OCI-M2 (cell line): ENCODE results near the gene THAP4.

Experiments
- DNase-seq: peaks from one replicate; lab custom pipeline; 2025; ENCODE audit not compliant: unreplicated experiment; lab: John Stamatoyannopoulos, UW

THAP4 gene, protein sequence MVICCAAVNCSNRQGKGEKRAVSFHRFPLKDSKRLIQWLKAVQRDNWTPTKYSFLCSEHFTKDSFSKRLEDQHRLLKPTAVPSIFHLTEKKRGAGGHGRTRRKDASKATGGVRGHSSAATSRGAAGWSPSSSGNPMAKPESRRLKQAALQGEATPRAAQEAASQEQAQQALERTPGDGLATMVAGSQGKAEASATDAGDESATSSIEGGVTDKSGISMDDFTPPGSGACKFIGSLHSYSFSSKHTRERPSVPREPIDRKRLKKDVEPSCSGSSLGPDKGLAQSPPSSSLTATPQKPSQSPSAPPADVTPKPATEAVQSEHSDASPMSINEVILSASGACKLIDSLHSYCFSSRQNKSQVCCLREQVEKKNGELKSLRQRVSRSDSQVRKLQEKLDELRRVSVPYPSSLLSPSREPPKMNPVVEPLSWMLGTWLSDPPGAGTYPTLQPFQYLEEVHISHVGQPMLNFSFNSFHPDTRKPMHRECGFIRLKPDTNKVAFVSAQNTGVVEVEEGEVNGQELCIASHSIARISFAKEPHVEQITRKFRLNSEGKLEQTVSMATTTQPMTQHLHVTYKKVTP

DNA sequence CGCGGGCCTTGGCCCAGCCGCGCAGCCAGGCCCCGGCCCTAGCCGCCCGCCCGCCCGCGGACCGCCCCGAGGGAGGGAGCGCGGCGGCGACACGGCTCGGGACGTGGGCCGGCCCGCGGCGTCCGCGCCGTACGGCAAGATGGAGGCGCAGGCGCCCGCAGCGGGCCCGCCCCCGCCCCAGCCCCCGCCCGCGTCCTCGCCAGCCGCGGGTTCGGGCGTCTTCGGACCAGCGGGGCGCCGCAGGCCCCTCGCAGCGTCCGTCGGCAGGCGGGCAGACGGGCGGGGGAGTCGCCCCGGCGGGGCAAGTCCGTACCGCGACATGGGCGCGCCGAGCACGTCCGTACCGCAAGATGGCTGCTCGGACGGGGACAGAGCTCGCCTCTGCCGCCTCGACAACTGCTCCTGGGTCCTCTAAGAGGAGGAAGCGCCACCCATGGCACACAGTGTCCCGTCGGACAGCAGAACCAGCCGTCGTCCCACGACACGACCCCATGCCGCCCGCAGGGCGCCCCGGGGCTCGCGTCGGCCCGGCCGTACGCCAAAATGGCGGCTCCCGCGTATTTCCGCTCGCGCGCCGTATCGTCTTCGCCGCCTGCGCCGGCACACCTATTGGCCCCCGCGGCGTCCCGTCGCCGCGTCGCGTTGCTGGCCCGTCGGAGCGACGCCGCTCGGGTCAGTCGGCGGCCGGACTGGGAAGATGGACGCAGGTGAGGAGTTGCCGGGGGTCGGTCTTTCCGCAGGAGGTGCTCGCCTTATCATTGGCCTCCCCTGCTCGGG is at the start of gene THAP4, which contains the start of gene ATG4B:
TSS of gene THAP4 (minus strand) at position 141 of the 777 bp plus-strand sequence. CDS start 141 bp downstream, outside the sequence.
TSS of gene ATG4B (plus strand) at position 676 of the 777 bp plus-strand sequence. CDS start at position 698, 22 bp downstream.
- peak; percentile 26 for DNase-seq

DNA sequence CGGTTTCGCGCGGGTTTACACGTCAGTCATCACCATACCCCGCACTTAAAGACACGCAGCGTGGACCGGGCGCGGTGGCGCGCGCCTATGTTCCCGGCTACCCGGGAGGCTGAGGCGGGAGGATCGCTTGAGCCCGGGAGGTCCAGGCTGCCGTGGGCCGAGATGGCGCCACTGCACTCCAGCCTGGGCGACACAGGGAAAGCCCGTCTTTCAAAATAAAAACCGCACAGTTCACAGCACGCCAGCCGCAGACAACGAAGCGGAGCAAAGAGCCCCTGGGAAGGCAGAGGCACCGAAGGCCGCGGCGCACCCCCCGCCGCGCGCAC is 49.3 kb upstream of the THAP4 start:
- no peak for DNase-seq

DNA sequence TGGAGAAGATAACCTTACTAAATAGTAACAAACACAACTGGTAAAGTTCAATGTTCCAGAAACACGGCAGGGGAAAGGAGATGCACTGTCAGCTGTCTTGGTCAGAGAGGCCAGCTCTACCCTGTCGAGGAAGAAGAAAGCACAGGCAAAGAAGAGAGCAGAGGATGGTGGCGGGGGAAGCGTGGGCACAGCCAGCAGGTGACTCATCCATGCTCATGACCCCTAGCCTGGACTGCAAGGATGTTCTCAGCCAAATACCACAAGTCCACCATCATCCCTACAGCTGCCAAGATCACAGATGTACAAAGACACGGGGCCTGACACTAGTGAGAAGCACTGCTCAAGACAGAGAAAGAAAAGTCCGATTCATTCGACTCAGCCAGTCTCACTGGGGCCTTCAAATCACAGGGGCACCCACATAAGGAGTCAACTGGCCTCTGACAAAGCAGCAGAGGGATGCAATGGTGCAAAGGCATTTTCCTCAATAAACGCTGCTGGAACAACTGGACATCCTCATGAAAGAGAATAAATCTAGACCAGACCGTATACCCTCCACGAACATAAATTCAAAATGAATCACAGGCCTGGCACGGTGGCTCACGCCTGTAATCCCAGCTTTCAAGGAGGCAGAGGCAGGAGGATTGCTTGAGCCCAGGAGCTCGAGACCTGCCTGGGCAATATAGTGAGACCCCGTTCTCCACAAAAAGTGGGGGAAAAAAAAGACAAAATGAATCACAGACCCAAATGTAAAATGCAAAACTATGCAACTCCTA is 44.1 kb upstream of the THAP4 start:
- DNase-seq = no peak

DNA sequence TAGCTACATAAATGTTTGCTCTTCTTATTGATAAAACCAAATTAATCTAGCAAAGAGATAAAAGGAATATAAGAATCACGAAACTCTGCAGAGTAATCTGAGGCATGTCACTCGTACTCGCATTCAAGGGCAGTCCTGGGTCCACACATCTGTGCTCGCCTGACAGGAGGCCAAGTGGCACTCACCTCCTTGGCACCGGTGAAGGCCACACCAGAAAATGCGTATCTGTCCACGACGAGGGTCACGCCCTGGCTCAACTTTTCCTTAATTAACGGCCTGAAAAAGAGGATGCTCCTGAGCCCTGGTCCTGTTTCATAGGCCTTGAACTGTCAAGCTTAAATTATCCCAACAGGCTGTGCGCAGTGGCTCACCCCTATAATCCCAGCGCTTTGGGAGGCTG is 43.1 kb upstream of the THAP4 start:
- DNase-seq = no peak

DNA sequence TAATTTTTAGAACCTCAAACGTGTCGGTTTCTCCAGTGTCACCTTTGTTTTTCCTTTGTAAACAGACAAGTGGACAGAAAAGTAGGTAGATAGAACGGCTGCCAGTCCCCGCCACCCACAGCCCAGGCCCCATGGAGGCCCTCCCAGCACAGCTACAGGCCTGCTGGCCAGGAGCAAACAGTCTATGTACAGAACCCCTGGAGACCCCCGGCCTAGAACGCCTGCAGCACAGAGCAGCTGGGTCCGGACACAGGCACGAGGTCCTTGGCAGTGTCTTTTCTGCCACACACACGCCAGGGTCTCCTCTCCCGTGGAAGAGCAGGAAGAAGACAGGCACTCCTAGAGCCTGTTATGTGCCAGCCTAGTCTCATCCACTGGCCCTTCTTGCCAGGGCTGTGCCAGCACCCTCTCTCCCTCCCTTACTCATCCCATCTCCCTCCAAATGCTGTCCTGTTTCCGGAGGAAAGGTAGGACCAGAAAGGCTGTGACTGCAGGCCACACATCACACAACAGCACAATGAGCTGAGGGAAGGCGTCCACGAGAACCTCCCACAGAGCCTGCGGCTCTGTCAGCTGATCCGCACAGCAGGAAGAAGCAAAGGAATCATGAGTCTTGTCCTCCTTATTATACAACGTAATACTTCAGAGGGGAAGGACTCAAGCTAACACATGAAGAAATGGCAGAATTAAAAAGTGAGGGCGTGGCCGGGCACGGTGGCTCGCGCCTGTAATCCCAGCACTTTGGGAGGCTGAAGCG is 42.0 kb upstream of the THAP4 start:
- DNase-seq = no peak

DNA sequence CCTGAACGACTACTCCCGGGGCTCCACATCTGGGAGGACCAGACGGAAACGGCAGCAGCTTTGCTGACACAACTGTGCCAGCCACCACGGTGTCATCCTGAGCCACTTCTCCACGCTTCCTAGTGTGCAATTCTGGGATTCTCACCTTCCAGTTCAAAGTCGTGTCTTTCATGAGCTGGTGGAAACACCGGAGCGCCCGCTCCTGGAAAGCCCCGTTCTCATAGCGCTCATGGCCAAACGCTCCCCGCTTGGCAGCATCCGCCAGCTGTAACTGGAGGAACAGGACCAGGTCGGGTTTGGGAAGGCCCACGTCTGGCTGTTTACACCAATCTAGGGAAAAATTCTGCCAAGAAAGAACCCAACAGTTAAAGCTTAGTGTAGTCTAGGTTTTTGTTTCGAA is 41.3 kb upstream of the THAP4 start:
- no peak for DNase-seq

DNA sequence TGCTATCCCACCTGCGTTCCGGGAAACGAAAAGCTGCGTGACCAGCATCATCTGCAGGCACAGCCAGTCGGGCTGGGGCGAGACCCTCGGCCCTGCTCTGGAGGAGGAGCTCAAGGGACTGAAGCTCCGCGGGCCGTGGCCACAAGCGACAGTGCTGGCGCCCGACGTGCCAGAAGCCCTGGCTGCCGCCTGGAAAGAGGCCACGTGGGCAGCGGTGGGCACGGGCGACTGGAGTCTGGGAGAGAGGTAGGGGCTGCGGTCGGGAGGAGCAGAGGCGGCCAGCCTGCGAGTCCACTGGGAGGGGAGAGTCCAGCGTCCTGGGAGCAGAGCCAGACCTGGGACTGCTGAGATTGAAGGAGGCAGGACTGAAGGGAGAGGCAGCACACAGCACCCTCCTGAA is 40.4 kb upstream of the THAP4 start:
- DNase-seq = no peak

DNA sequence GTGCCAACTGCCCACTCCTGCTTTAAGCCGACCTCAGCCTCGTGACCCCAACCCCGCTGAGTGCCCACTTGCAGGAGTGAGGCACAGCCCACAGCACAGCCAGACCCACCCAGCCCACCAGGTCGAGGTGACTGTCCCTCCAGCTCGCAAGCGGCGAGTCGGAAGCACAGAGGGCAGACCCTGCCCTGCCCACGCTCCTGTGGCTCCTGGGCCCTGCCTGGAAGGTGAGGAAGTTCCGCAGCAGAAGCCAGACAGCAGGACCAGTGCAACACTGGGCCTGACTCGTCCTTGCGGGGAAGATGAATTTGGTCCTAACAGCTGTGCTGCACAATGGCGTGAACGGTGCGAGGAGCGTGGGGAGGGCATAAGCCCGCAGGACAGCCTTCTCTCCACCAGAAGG is 39.7 kb upstream of the THAP4 start:
- DNase-seq = no peak

DNA sequence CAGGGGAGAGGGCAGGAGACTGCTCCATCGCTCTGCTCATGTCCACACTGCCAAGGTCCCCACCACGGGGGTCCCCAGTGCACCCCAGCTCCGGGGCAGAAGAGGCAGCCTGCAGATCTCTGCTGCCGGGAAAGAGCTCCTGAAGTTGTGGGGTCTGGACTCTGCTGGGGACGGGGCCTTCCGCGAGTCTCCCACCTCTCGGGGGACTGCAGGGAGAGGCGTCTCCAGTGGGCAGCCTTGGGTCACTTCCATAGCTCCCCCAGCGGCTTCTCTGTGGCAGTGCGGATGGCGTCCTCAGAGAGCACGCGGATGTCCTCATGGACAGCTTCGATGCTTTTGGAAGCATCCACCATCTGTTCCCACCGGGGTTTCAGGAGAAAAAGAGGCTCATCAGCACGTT is 38.9 kb upstream of the THAP4 start:
- DNase-seq = no peak

DNA sequence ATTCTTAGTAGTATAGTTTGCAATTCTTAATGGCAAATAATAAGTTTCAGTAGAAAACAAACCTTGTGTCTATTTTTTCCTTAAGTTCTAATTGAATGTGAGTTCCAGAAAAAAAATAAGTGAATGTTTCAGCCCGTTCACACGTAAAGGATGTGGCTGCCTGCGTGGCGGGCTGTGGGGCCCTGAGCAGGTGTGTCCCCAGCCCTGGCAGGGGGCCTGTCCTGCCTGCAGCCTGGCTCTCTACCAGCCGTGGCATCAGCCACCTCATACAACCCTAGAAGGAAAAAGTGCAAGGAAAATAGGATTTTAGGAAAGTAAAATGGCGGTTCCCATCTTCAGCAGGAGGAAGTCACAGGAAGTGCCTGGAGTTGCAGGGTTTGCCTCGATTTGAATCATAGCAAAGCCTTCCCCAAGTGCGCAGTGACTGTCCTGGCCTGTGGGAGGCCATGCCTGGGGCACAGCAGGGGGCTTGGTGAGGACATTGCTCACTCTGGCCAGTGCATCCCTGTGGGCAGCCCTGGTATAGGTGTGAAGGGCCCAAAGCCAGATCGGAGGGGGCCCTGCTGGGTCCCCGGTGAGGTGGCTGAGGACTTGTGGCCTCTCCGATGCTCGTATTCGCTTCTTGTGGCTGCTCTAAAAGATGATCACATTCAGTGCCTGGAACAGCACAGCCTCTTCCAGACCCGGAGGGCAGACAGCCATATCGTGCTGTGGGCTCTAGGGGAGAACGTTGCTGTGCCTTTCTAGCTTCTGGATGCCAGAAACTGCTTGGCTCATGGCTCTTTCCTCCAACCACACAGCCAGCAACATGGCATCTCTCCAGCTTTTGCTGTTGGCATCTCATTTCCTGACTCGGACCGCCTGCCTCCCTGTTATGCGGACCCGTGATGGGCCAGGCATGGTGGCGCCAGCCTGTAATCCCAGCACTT is 37.1 kb upstream of the THAP4 start:
- no peak for DNase-seq

DNA sequence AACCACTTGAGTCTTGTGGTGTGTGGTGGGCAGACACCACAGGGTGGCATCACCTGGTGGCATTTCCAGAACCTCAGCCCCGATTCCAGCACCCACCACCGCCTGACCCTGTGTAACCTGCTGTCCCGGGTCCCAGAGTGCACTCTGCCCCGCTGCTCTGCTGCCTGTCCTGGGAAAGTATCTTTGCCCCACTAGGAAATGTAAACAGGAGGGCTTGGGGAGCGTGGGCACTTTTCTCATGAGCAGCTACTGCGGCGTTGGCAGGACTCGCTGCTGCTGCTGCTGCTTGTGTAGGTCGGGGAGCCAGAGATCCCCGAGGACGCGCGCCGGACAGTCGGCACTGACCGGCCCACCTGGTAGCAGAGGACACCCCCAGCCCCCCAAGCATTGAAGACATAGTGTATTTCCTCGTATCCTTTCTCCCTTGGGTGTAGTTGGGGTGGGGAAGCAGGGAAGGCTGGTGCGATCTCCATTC is 36.3 kb upstream of the THAP4 start:
- no peak for DNase-seq

DNA sequence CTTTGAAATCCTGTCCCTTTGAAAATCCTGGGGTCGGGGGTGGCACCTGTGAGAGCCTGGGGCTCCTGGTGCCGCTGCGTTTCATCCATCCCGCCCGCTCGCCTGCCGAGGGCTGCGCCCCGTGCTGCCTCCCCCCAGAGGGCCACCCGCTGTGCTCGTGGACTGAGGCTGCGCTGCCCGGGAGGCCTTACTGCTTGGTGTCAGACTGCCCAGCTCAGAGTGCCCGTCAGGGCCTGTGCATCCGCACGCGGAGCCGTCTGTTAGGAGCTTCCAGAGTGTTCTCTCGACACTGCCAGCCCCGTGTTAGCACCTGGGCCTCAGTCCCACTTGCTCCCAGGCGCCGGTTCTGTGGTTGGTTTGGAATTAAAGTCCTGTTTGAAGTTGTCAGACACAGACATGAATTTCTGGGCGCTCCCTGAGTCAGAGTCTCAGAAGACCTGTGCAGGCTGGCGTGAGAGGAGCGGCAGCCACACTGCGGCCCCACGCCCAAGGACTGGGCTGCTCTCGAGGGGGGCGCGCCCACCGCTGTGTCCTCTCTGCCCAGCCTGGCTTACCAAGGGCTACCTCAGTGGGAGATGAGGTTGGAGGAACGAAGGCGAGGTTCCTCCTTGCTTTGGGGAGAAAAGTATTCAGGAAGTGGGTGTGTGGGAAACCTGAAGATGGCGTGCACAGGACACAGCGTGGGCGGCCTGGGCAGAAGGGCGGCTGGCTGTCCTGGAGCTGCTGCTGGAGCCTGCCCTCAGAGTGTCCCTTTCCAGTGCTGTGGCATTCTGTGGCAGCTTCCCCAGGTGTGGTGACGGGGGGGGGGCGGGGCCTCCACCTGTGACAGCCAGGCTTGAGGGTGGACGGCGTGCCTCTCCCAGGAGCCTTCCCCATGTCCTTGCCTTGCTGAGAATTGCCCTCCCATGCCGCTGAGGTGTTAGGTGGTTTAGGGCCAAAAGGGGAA is 35.6 kb upstream of the THAP4 start:
- no peak for DNase-seq

DNA sequence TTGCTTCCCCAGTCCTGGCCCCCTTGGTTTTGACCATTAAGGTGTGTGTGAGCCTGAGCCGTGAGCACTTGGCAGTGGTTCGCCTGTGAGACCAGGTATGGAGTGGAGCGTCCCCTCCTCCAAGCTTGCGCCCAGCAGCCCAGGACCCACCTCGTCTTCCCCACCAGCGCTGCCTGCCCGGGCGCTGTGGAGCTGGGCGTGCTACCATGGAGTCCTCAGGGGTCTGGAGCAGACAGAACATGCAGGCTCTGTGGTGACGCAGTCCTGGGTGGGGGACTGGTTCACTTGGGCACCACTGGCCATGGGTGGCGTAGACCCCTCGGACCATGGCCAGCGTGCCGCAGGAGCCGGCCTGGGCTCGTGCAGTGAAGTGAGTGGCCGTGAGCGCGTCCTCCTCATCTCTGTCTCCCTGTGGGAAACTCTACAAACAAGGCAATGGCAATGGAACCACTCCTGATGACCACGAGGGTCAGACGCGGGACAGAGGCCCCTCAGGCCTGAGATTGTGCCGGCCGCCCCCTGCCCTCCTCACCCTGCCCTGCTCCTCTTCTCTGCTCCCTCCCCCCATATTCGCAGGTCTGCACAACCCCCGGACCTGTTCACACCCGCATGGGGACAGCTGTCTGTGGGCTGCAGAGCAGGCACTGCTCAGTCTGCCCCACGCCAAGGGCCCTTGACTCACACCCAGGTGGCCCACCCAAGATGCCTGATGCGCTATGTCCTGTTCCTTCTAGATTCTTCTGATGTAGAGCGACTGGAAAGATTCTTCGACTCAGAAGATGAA is 34.7 kb upstream of the THAP4 start:
- DNase-seq = no peak

DNA sequence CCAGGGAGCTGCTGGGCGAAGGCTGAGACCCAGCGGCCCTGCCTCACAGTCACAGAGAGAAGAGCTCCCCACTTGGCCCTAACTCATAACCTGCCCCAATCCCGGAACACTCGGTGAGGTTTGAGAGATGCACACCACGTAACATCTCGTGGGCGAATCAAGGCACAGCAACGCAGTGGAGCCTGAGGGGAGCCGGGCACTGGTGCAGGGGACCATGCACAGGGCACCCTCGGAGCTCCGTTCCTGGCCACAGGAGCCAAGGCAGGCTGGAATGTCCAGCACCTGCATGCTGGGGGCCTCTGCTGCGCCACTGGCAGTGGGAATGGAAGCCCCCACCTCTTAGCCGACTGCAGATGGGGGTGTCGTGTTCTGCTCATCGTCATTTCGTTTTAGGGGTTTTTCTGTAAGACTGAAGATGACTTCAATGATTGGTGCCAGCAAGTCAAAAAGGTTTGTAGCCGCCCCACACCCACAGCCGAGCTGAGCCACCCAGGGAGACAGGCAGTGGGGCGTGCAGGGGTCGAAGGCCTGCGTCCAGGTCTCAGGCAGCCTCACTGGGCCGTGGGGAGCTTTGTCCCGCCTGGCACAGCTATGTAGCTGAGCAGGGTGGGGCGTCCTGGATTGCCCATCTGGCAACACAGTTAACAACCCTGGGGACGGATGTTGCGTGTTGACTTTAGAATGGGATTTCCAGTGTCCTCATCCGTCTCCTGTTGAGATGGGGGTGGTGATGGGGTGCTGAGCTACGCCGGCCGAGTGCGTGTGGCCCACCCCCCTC is 33.6 kb upstream of the THAP4 start:
- DNase-seq = no peak

DNA sequence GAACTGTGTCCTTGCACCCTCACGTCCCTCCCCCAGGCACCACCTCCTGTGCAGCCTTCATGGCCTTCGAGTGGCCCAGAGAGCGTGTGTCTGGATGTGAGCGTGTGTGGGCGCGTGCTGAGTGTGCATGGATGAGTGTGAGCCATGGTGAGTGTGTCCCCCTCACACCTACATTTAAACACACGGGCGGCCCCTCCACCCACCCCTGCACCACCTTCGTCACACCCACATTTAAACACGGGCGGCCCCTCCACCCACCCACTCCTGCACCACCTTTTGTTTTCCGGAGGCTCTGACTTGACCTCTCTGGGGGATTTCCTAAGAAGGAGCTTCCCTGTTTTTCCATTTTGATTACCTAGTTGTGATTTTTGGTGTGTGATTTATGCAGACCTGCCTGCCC is 31.9 kb upstream of the THAP4 start:
- no peak for DNase-seq

DNA sequence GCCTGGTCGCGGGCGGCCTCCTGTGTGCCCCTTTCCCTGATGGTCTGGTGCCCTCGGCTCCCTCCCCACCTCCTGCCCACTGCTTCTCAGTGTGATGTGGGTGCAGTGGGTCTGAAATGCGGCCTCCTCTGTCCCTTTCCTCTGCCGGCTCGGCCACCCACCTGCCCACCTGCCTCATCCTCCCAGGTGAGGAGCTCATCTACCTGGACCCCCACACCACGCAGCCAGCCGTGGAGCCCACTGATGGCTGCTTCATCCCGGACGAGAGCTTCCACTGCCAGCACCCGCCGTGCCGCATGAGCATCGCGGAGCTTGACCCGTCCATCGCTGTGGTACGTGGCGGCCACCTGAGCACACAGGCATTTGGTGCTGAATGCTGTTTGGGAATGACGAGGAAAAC is 31.4 kb upstream of the THAP4 start:
- no peak for DNase-seq
